Mesenchymal stem cell (in vitro differentiated cells and primary cell): ENCODE data around the gene AKR1C3.

ENCODE experiments used
- DNase-seq: peaks from one replicate; pipeline ENCODE4 v3.0.0-alpha.2; 2013
- H2AFZ ChIP-seq: one replicate; pipeline ENCODE4 v1.6.1; 2013; ENCODE audit warnings: low read depth, mild to moderate bottlenecking, control low read depth, inconsistent platforms, low read length, moderate library complexity
- H2AK5ac ChIP-seq: 2 replicates; pipeline ENCODE4 v1.6.1; 2013; ENCODE audit warnings: low read length, moderate library complexity, mild to moderate bottlenecking, inconsistent platforms; ENCODE audit not compliant: severe bottlenecking
- H2BK120ac ChIP-seq: one replicate; pipeline ENCODE4 v1.6.1; 2013; ENCODE audit warnings: low read depth, mild to moderate bottlenecking, inconsistent platforms, low read length, moderate library complexity
- H2BK12ac ChIP-seq, 2 experiments: one replicate each; pipeline ENCODE4 v1.6.1; 2013; ENCODE audit warnings: inconsistent platforms in 2 of 2, low read length in 2 of 2, mild to moderate bottlenecking in 2 of 2, moderate library complexity in 2 of 2, control low read depth in 1 of 2
- H2BK15ac ChIP-seq: one replicate; pipeline ENCODE4 v1.6.1; 2013; ENCODE audit warnings: mild to moderate bottlenecking, low read depth, inconsistent platforms; ENCODE audit not compliant: poor library complexity, severe bottlenecking
- H2BK5ac ChIP-seq: 2 replicates; pipeline ENCODE4 v1.6.1; 2013; ENCODE audit warnings: low read depth, mild to moderate bottlenecking, low read length, control low read depth, inconsistent platforms; ENCODE audit not compliant: poor library complexity, severe bottlenecking
- H3K14ac ChIP-seq, 2 experiments: one replicate each; pipeline ENCODE4 v1.6.1; 2013; ENCODE audit warnings: inconsistent platforms in 2 of 2, low read length in 2 of 2, control low read depth in 1 of 2, mild to moderate bottlenecking in 1 of 2, moderate library complexity in 1 of 2
- H3K18ac ChIP-seq, 2 experiments: one replicate each; pipeline ENCODE4 v1.6.1; 2013; ENCODE audit warnings: inconsistent platforms in 2 of 2, low read length in 2 of 2, control low read depth in 1 of 2, low read depth in 1 of 2, mild to moderate bottlenecking in 1 of 2
- H3K23ac ChIP-seq, 2 experiments: one replicate each; pipeline ENCODE4 v1.6.1; 2013; ENCODE audit warnings: inconsistent platforms in 2 of 2, low read length in 2 of 2, mild to moderate bottlenecking in 2 of 2, moderate library complexity in 2 of 2, control low read depth in 1 of 2
- H3K27ac ChIP-seq: 2 replicates; pipeline ENCODE4 v1.5.1; 2013; ENCODE audit warnings: mild to moderate bottlenecking, moderate library complexity, low read length, control low read depth, inconsistent platforms; ENCODE audit not compliant: poor library complexity, severe bottlenecking
- H3K27me3 ChIP-seq, 2 experiments: 2 replicates each; pipeline versions ENCODE4 v1.6.1 to v1.7.0; 2013; ENCODE audit warnings: low read length in 2 of 2, mild to moderate bottlenecking in 2 of 2, moderate library complexity in 2 of 2, control low read depth in 1 of 2, inconsistent platforms in 1 of 2; ENCODE audit not compliant: control insufficient read depth in 1 of 2, insufficient read depth in 1 of 2
- H3K36me3 ChIP-seq, 2 experiments: 2 replicates each; pipeline versions ENCODE4 v1.6.1 to v1.7.0; 2013; ENCODE audit warnings: low read length in 2 of 2, control low read depth in 1 of 2, inconsistent platforms in 1 of 2, low read depth in 1 of 2, mild to moderate bottlenecking in 1 of 2; ENCODE audit not compliant: insufficient read depth in 2 of 2, control insufficient read depth in 1 of 2
- H3K4ac ChIP-seq, 2 experiments: one replicate each; pipeline ENCODE4 v1.6.1; 2013; ENCODE audit warnings: inconsistent platforms in 2 of 2, low read length in 2 of 2, mild to moderate bottlenecking in 2 of 2, moderate library complexity in 2 of 2, control low read depth in 1 of 2, low read depth in 1 of 2
- H3K4me1 ChIP-seq: 2 replicates; pipeline ENCODE4 v1.6.1; 2013; ENCODE audit warnings: low read depth, low read length, control low read depth; ENCODE audit not compliant: control insufficient read depth, insufficient read depth
- H3K4me2 ChIP-seq: 2 replicates; pipeline ENCODE4 v1.6.1; 2013; ENCODE audit warnings: low read length, mild to moderate bottlenecking, inconsistent platforms; ENCODE audit not compliant: poor library complexity, severe bottlenecking
- H3K4me3 ChIP-seq, 2 experiments: 2 replicates each; pipeline versions ENCODE4 v1.5.1 to v1.7.0; 2013; ENCODE audit warnings: low read length in 2 of 2, mild to moderate bottlenecking in 2 of 2, control low read depth in 1 of 2, low read depth in 1 of 2; ENCODE audit not compliant: insufficient read depth in 1 of 2
- H3K79me1 ChIP-seq: replicated peaks from 2 replicates; pipeline ENCODE4 v1.6.1; 2013; ENCODE audit warnings: mild to moderate bottlenecking, control low read depth, low read length, inconsistent platforms; ENCODE audit not compliant: poor library complexity, severe bottlenecking
- H3K9ac ChIP-seq: 2 replicates; pipeline ENCODE4 v1.7.0; 2013; ENCODE audit warnings: mild to moderate bottlenecking, low read length, moderate library complexity
- H3K9me3 ChIP-seq: 2 replicates; pipeline ENCODE4 v1.7.0; 2013; ENCODE audit warnings: mild to moderate bottlenecking, low read length; ENCODE audit not compliant: control insufficient read depth
- H4K8ac ChIP-seq: one replicate; pipeline ENCODE4 v1.6.1; 2013; ENCODE audit warnings: inconsistent platforms, mild to moderate bottlenecking, low read length, moderate library complexity
- H4K91ac ChIP-seq: one replicate; pipeline ENCODE4 v1.6.1; 2013; ENCODE audit warnings: mild to moderate bottlenecking, low read length, inconsistent platforms
- WGBS: methylation state at CpG from one replicate; pipeline ENCODE4 v1.1.7; 2013; ENCODE audit warnings: mixed read lengths; 5-methylcytosine and 5-hydroxymethylcytosine counted together

Gene AKR1C3

GRCh38 chr10:5071411-5072198 is 22.6 kb upstream of the AKR1C3 start:
- peak overlapping the region; percentile 85 for H3K9ac ChIP-seq
- H2BK120ac ChIP-seq: peak overlapping the region; percentile 71

GRCh38 chr10:5073659-5074058 is 20.6 kb upstream of the AKR1C3 start:
- Histone ChIP-seq H3K27me3 (no peaks in the 10 kb centered on the region), H3K18ac (no peak overlapping the region), H2AFZ (no peak overlapping the region), H2BK15ac (no peak overlapping the region), H2AK5ac (no peak overlapping the region), H4K91ac (no peak overlapping the region), H3K4ac (no peak overlapping the region), H3K9me3 (no peaks in the 10 kb centered on the region), H2BK12ac (no peak overlapping the region), H2BK5ac (no peak overlapping the region), H3K27ac (no peak overlapping the region), H3K4me2 (no peak overlapping the region), H3K14ac (no peak overlapping the region), H4K8ac (no peak overlapping the region), H3K4me1 (peaks cover 7% of the 10 kb centered on the region), H3K36me3 (no peaks in the 10 kb centered on the region), H3K4me3 (no peak overlapping the region), H3K9ac (no peak overlapping the region), H2BK120ac (no peak overlapping the region), H3K79me1 (no peaks in the 10 kb centered on the region), H3K23ac (no peak overlapping the region)
- DNase-seq: no peak
- 94% methylated on average over 2 of the region's 2 CpGs for WGBS

More at GRCh38 chr10:5071411-5072198, 22.6 kb upstream of the AKR1C3 start:
- no peaks in the 10 kb centered on the region for H3K79me1 ChIP-seq
- peak; percentile 93 for DNase-seq
- H2BK12ac ChIP-seq: peak overlapping the region; percentile 84 to 92
- peak overlapping the region; percentile 99 for H3K27ac ChIP-seq
- no peaks in the 10 kb centered on the region for H3K9me3 ChIP-seq
- no peak overlapping the region for H2AFZ ChIP-seq
- H3K27me3 ChIP-seq: no peaks in the 10 kb centered on the region
- no peak overlapping the region for H3K23ac ChIP-seq
- peak overlapping the region; percentile 52 to 61 for H3K18ac ChIP-seq
- H3K4me2 ChIP-seq: no peak overlapping the region
- H2AK5ac ChIP-seq: peak overlapping the region; percentile 36
- H2BK5ac ChIP-seq: peak overlapping the region; percentile 79
- H3K4me1 ChIP-seq: peaks cover 7% of the 10 kb centered on the region
- H3K36me3 ChIP-seq: no peaks in the 10 kb centered on the region
- no peak overlapping the region for H2BK15ac ChIP-seq
- no peak overlapping the region for H3K14ac ChIP-seq
- H3K4me3 ChIP-seq: peak overlapping the region in 1 of 2 experiments; percentile 41
- H3K4ac ChIP-seq: peak overlapping the region; percentile 28 to 87
- no peak overlapping the region for H4K91ac ChIP-seq
- no peak overlapping the region for H4K8ac ChIP-seq
- 43% methylated on average over 8 of the region's 8 CpGs for WGBS

- Histone ChIP-seq H2AFZ (no peak overlapping the region), H4K91ac (no peak overlapping the region), H3K4me3 (no peak overlapping the region), H3K4me1 (peaks cover 3% of the 10 kb centered on the region), H3K4me2 (no peak overlapping the region), H2BK5ac (no peak overlapping the region), H3K79me1 (no peaks in the 10 kb centered on the region), H3K4ac (no peak overlapping the region), H3K23ac (no peak overlapping the region), H3K27me3 (no peaks in the 10 kb centered on the region), H3K9ac (peak overlapping the region; percentile 67), H3K27ac (no peak overlapping the region), H3K18ac (no peak overlapping the region), H3K9me3 (no peaks in the 10 kb centered on the region), H2BK15ac (no peak overlapping the region), H2BK120ac (no peak overlapping the region), H2BK12ac (no peak overlapping the region), H3K36me3 (no peaks in the 10 kb centered on the region), H3K14ac (no peak overlapping the region), H2AK5ac (no peak overlapping the region), H4K8ac (no peak overlapping the region)
- 88% methylated on average over 2 of the region's 3 CpGs for WGBS
- no peak for DNase-seq
Observed at GRCh38 chr10:5076615-5077014, 17.6 kb upstream of the AKR1C3 start.

- Histone ChIP-seq H3K27ac (no peak overlapping the region), H2BK12ac (no peak overlapping the region), H3K9ac (no peak overlapping the region), H3K36me3 (no peaks in the 10 kb centered on the region), H4K8ac (no peak overlapping the region), H3K9me3 (no peaks in the 10 kb centered on the region), H2AK5ac (no peak overlapping the region), H4K91ac (no peak overlapping the region), H3K4ac (no peak overlapping the region), H3K18ac (no peak overlapping the region), H3K14ac (no peak overlapping the region), H3K4me2 (no peak overlapping the region), H2BK5ac (no peak overlapping the region), H3K23ac (no peak overlapping the region), H3K4me3 (no peak overlapping the region), H2AFZ (no peak overlapping the region), H3K27me3 (no peaks in the 10 kb centered on the region), H3K4me1 (no peaks in the 10 kb centered on the region), H2BK120ac (no peak overlapping the region), H3K79me1 (no peaks in the 10 kb centered on the region), H2BK15ac (no peak overlapping the region)
- DNase-seq: no peak
- 86% methylated on average over 4 of the region's 4 CpGs for WGBS
Observed at GRCh38 chr10:5078547-5079180, 15.6 kb upstream of the AKR1C3 start.
